ENCODE data around the gene SH3PXD2A. TPM values are rescaled to one million over a fixed set of nuclear protein-coding genes. Genes with fewer than 3 reads are reported as not detected.

The SH3PXD2A gene
- total RNA-seq, 1 experiment from 2014 or later, result 4.5 TPM

GRCh38 chr10:103581499-103581898, 273.9 kb downstream of the SH3PXD2A start:
- Histone ChIP-seq H2BK20ac (ENCODE audit: low read depth, low read length, poor library complexity, severe bottlenecking) (no peak overlapping the region), H4K20me1 (ENCODE audit: control insufficient read depth, insufficient read depth, insufficient read length) (no peaks in the 10 kb centered on the region), H3K9ac (ENCODE audit: extremely low read depth, insufficient read length, low read length) (no peak overlapping the region), H4K8ac (replicated peaks; ENCODE audit: insufficient read length, low read depth, low read length) (no peak overlapping the region), H3K79me2 (ENCODE audit: insufficient read depth, low read length) (no peaks in the 10 kb centered on the region), H2BK120ac (ENCODE audit: low read depth, low read length, poor library complexity, severe bottlenecking) (no peak overlapping the region), H3K56ac (ENCODE audit: insufficient read length, low read depth, low read length) (no peak overlapping the region), H4K91ac (ENCODE audit: insufficient read length, low read depth, low read length) (no peak overlapping the region), H3K14ac (ENCODE audit: insufficient read depth, low read length) (no peak overlapping the region), H3K23ac (ENCODE audit: insufficient read length, low read depth, low read length) (no peak overlapping the region), H2AK5ac (ENCODE audit: insufficient read length, low read length) (no peak overlapping the region), H3K27me3 (ENCODE audit: insufficient read depth, low read length) (no peaks in the 10 kb centered on the region), H3K4ac (ENCODE audit: low read depth, low read length) (no peak overlapping the region), H2BK12ac (ENCODE audit: insufficient read length, low read depth, low read length) (no peak overlapping the region), H3K4me1 (ENCODE audit: insufficient read depth, low read length) (no peaks in the 10 kb centered on the region), H3T11ph (ENCODE audit: low read length) (no peak overlapping the region), H2BK5ac (ENCODE audit: insufficient read length, low read length) (no peak overlapping the region), H3K4me2 (ENCODE audit: insufficient read depth, insufficient read length, low read length) (no peak overlapping the region), H3K9me3 (ENCODE audit: control insufficient read depth, low read depth, low read length) (no peaks in the 10 kb centered on the region), H3K18ac (ENCODE audit: insufficient read length, low read depth, low read length) (no peak overlapping the region), H4K5ac (ENCODE audit: insufficient read length, low read depth, low read length) (no peak overlapping the region), H2AFZ (ENCODE audit: low read length) (no peak overlapping the region), H3K79me1 (ENCODE audit: insufficient read depth, low read depth, low read length, poor library complexity, severe bottlenecking) (no peaks in the 10 kb centered on the region), H2BK15ac (ENCODE audit: low read depth, low read length) (no peak overlapping the region), H3K27ac (ENCODE audit: insufficient read length, low read depth, low read length) (no peak overlapping the region), H3K23me2 (ENCODE audit: insufficient read length, low read depth, low read length, poor library complexity, severe bottlenecking) (no peaks in the 10 kb centered on the region)
- Mint-ChIP-seq H3K4me1 (no peaks in the 10 kb centered on the region), H3K36me3 (ENCODE audit: insufficient read depth in 1 of 3, low read depth in 3 of 3) (no peaks in the 10 kb centered on the region), H3K4me3 (no peak overlapping the region), H3K9me3 (peaks cover 0 to 2% of the 10 kb centered on the region in 2 experiments; a peak in 1 of 5 replicates), H3K27me3 (ENCODE audit: low read depth) (peaks cover 1% of the 10 kb centered on the region; the same call in 1 of the 2 replicates), H3K27ac (no peak overlapping the region)
- TF ChIP-seq CTCF (conservative IDR thresholded peaks at IDR 0.05), result no peak
- no peak for DNase-seq

All from H9 (cell line).